Right lung (tissue), 5 donors: ENCODE measurements around the gene DQX1. TPM values are rescaled to one million over a fixed set of nuclear protein-coding genes. Genes with fewer than 3 reads are reported as not detected.
A peak's percentile ranks its signal among the peaks of the same experiment; 100 is the strongest.
"Not testable (repeated sequence)": the region's sequence is repeated elsewhere in the genome, so short reads cannot be mapped to it uniquely, and the experiment has no call there.

Experiments used
- DNase-seq, 2 donors: peaks; one replicate each; pipeline ENCODE4 v3.0.0-alpha.2; 2013
- polyA plus RNA-seq, 5 donors: library from polyadenylated mRNA; unstranded; fragments of 120-200 nt; gene quantifications; one replicate each; pipeline versions ENCODE4 v1.2.1 to v1.2.3, GENCODE V29; 2013; ENCODE audit warnings: inconsistent platforms in 1 of 5, low replicate concordance in 1 of 5; ENCODE audit not compliant: insufficient read length in 5 of 5, insufficient read depth in 1 of 5

Gene DQX1
- polyA plus RNA-seq, 5 donors: 0.17 to 1.1 (median 0.26) TPM

GRCh38 chr2:74497777-74498499 lies 28.1 kb downstream of the DQX1 start:
- no peak for DNase-seq

- DNase-seq: no peak
These were observed 28.8 kb downstream of the DQX1 start for GRCh38 chr2:74496997-74497776.

DNA sequence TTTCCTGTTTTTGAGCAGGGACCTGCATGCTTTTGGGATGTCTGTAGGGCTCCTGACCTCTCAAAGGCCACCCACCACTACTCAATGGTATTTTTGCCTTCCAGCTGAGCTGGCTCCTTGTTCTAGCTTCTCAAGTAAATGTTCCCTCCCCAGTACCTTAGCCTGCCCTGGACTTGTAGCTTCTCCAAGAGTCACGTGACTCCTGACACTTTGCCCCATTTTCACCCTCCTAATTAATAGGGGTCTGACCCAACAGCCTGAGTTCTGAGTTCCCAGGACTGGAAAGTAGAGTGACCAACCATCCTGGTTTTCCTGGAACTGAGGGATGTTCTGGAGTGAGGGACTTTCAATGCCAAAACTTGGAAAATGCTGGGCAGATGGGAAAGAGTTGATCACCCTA lies 30.6 kb downstream of the DQX1 start:
- DNase-seq: no peak

GRCh38 chr2:74493546-74493945 lies 32.5 kb downstream of the DQX1 start:
- DNase-seq: no peak

DNA sequence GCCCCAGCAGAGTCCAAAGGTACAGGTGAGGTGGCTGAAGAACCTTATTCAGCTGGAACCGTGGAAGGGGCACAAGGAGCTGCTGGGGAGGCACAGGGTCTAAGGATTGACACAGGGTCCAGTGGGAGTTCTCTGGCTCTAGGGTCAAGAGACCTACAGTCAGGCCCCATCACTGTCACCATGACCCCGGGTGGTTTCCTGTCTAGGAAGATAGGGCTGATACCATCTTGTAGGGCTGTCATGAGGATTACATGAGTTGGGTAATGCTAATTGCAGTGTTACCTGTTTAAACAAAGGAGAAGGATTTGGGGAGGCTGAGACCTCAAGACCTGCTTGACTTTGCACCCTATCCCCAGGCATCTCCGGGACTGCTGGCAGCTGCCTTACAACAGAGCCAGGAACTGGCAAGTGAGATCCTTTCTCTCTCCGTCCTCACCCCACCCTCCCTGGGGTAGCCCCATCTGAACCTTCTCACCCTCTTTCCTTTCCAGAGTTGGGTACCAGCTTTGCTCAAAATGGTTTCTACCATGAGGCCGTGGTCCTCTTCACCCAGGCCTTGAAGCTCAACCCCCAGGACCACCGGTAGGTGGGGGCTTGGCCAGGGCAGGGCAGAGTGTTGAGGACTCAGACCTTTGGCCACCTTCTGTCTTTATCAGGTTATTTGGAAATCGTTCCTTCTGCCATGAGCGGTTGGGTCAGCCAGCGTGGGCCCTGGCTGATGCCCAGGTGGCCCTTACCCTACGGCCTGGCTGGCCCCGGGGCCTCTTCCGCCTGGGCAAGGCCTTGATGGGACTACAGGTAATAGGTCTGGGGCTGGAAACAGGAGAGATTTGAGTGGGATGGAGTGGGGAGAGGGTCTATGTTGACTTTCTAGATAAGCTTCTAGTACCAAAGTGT lies 34.1 kb downstream of the DQX1 start:
- no peak for DNase-seq

DNA sequence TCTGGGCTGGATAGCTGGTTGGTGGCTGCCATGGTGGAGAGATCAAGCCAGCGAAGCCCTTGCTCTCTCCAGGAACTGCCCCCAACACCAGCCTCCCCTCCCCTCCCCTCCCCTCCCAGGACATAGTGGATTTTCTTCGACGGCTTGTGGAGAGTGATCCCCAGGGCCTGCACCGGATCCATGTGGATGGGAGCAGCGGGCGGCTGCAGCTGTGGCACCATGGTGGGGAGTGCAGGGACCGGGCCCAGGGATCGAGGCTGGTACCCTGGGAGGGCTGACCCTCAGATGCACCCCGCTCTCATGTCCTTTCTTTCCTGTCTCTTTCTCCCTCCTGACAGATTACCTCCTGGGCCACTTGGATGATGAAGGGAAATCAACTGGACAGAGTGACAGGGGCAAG lies 36.1 kb downstream of the DQX1 start:
- no peak for DNase-seq

DNA sequence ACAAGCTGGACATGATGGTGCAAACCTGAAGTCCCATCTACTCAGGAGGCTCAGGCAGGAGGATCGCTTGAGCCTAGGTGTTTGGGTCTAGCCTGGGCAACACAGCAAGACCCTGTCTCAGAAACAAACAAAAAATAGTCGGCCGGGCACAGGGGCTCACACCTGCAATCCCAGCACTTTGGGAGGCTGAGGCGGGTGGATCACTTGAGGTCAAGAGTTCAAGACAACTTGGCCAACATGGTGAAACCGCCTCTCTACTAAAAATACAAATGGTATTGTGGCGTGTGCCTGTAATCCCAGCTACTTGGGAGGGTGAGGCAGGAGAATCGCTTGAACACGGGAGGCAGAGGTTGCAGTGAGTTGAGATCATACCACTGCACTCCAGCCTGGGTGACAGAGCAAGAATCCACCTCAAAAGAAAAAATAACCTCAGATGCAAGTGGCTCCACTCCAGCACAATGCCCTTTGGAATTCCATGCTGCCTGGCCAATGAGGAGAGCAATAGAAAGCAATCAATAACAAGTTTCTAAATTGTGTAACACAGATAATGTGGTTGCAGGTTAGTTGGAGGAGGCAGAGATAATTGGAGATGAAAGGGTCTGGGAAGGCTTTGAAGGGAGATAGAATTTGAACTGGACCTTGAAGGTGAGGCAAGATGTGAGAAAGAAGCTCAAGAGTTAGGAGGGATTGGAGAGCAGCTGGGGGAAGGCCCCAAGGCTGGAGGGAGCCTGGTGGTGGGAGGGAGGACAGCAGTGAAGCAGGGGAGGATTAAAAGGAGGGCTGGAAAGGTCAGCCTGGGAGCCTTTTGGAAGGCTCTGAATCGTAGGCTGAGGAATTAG lies 37.2 kb downstream of the DQX1 start:
- DNase-seq: no peak

- DNase-seq: no peak
These were observed 39.9 kb downstream of the DQX1 start for GRCh38 chr2:74486141-74486540.

- DNase-seq: not testable (repeated sequence)
These were observed 42.3 kb downstream of the DQX1 start for GRCh38 chr2:74483675-74484164.

GRCh38 chr2:74482801-74483674 lies 43.0 kb downstream of the DQX1 start, which contains the start of the genes CCDC142 and TTC31:
CCDC142 (minus strand) TSS chr2:74482998; CDS start chr2:74482837, 161 bp downstream.
TTC31 (plus strand) TSS chr2:74483081; CDS start chr2:74483096, 15 bp downstream.
- peak; percentile 96 to 97 for DNase-seq

GRCh38 chr2:74481961-74482800 lies 43.9 kb downstream of the DQX1 start:
- no peak for DNase-seq

- no peak for DNase-seq
These were observed 44.6 kb downstream of the DQX1 start for GRCh38 chr2:74481431-74481830.

GRCh38 chr2:74474899-74475298 lies 51.1 kb downstream of the DQX1 start:
- DNase-seq: no peak

- DNase-seq: no peak
These were observed 51.5 kb downstream of the DQX1 start for GRCh38 chr2:74474481-74474880.

- DNase-seq: no peak
These were observed 53.1 kb downstream of the DQX1 start for GRCh38 chr2:74472945-74473258.

DNA sequence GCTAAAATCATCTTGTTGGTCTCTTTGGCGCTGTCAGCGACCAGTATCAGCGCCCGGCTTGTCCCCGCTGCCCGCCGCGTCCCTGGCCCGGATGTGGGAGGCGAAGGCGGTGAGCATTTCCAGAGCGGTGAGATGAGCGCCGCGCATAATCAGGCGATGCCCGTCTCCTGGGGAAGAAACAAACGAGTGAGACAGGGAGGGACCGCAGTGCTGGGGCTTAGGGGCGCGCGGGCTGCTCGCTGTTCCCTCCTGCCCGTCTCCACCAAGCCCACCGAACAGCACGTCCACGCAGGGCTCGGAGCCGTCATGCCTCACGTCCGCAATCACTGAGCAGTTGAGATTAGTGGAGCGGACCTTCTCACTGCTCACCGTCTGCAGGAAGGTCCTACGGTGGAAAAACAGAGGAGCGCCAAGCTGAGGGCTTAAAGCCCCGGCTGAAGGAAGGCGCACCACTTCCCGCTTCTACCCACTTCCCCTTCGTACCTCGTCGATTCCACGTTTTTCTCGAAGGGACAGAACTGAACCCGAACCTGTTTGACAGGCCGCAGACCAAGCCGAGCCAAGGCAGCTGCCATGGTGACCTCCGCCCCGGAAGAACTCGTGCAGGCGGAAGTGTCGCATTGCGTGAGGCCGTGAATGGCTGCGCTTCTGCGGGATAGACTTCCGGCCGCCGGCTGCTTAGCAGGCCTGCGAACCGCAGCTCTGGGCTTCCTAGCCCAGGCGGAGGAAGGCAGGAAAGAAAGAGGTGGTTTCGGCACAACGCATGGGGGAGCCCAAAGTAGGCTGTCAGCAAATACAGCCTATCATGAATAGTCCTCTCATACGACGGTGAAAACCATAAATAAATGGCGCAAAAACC lies 53.7 kb downstream of the DQX1 start, which contains the start of gene MRPL53:
MRPL53 (minus strand) TSS at position 595 of the 859 bp plus-strand sequence; CDS start at position 575, 20 bp downstream.
- DNase-seq: peak; percentile 93 to 94

GRCh38 chr2:74471332-74472065 lies 54.5 kb downstream of the DQX1 start:
- no peak for DNase-seq
